IMR-90 (cell line): ENCODE results near the gene ACAD11.

ENCODE experiments used
- MAZ ChIP-seq: IDR thresholded peaks from 2 replicates; pipeline ENCODE4 v1.6.1; 2012; ENCODE audit warnings: low read depth, mild to moderate bottlenecking, low read length, improper control_type of control experiment, moderate library complexity, borderline replicate concordance
- MXI1 ChIP-seq: IDR thresholded peaks from 2 replicates; pipeline ENCODE4 v1.6.1; 2012; ENCODE audit warnings: low read depth, mild to moderate bottlenecking, low read length, moderate library complexity, borderline replicate concordance
- POLR2A ChIP-seq: IDR thresholded peaks from 2 replicates; pipeline ENCODE4 v1.6.1; 2012; ENCODE audit warnings: mild to moderate bottlenecking, low read depth, low read length
- RAD21 ChIP-seq: IDR thresholded peaks from 2 replicates; pipeline ENCODE4 v1.6.1; 2012; ENCODE audit warnings: low read length, improper control_type of control experiment
- RFX5 ChIP-seq: IDR thresholded peaks from 2 replicates; pipeline ENCODE4 v1.8.0; 2012; ENCODE audit warnings: low read depth, mild to moderate bottlenecking, low read length, moderate library complexity
- SMC3 ChIP-seq: fragments of 150-350 bp; IDR thresholded peaks from 2 replicates; pipeline ENCODE4 v1.6.1; 2016; ENCODE audit warnings: low read depth, mild to moderate bottlenecking, antibody characterized with exemption, low read length, moderate library complexity
- TF ChIP-seq, protein P1 (sequence below): conservative IDR thresholded peaks from 2 replicates; pipeline ENCODE4 v1.5.1; 2012; ENCODE audit warnings: mild to moderate bottlenecking, low read depth, low read length, improper control_type of control experiment
- TF ChIP-seq, protein P2 (sequence below): fragments of 150-350 bp; IDR thresholded peaks from 2 replicates; pipeline ENCODE4 v1.6.1; 2017; ENCODE audit warnings: mild to moderate bottlenecking, antibody characterized with exemption, low read length, low read depth

DNA sequence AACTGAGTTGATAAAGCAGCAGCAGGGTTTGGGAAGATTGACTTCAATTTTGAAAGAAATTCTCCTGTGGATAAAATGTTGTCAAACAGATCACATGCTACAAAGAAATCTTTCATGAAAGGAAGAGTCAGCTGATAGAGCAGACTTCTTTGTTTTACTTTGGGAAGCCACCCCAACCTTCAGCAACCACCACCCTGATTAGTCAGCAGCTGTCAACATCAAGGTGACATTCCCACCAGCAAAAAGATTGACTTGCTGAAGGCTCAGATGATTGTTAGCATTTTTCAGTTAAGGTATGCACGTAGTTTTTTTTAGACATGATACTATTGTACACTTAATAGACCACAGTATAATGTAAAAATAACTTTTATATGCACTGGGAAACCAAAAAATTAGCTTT lies 150.1 kb downstream of the ACAD11 start:
- TF ChIP-seq RFX5 (no peak), POLR2A (no peak), MAZ (no peak), SMC3 (no peak), MXI1 (no peak), RAD21 (no peak)
- TF ChIP-seq, protein P1, sequence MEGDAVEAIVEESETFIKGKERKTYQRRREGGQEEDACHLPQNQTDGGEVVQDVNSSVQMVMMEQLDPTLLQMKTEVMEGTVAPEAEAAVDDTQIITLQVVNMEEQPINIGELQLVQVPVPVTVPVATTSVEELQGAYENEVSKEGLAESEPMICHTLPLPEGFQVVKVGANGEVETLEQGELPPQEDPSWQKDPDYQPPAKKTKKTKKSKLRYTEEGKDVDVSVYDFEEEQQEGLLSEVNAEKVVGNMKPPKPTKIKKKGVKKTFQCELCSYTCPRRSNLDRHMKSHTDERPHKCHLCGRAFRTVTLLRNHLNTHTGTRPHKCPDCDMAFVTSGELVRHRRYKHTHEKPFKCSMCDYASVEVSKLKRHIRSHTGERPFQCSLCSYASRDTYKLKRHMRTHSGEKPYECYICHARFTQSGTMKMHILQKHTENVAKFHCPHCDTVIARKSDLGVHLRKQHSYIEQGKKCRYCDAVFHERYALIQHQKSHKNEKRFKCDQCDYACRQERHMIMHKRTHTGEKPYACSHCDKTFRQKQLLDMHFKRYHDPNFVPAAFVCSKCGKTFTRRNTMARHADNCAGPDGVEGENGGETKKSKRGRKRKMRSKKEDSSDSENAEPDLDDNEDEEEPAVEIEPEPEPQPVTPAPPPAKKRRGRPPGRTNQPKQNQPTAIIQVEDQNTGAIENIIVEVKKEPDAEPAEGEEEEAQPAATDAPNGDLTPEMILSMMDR: no peak
- TF ChIP-seq, protein P2, sequence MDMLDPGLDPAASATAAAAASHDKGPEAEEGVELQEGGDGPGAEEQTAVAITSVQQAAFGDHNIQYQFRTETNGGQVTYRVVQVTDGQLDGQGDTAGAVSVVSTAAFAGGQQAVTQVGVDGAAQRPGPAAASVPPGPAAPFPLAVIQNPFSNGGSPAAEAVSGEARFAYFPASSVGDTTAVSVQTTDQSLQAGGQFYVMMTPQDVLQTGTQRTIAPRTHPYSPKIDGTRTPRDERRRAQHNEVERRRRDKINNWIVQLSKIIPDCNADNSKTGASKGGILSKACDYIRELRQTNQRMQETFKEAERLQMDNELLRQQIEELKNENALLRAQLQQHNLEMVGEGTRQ: no peak
